Lung (tissue), 16 donors: ENCODE measurements around the gene AGRN. TPM values are rescaled to one million over a fixed set of nuclear protein-coding genes. Genes with fewer than 3 reads are reported as not detected.
A peak's percentile ranks its signal among the peaks of the same experiment; 100 is the strongest.

ENCODE experiments used
- ATAC-seq: fragments of 200-7000 bp; cut with Tn5 transposase; one replicate; pipeline ENCODE4 v1.9.1; 2020; ENCODE audit warnings: moderate number of reproducible peaks; ENCODE audit not compliant: insufficient read depth, low FRiP score
- DNase-seq, 3 donors: peaks; one replicate each; pipeline ENCODE4 v3.0.0-alpha.2; 2013 to 2017
- H3K27ac ChIP-seq, 2 donors: one replicate each; pipeline ENCODE4 v1.5.1; 2013; ENCODE audit warnings: mild to moderate bottlenecking in 2 of 2, moderate library complexity in 2 of 2, control low read depth in 1 of 2, inconsistent platforms in 1 of 2, low read depth in 1 of 2, low read length in 1 of 2
- H3K27me3 ChIP-seq, 3 donors: one replicate each; pipeline ENCODE4 v1.5.1; 2013; ENCODE audit warnings: low read length in 2 of 3; ENCODE audit not compliant: control insufficient read depth in 3 of 3, insufficient read depth in 3 of 3
- H3K36me3 ChIP-seq, 4 donors: one replicate each; pipeline ENCODE4 v1.5.1; 2013; ENCODE audit warnings: low read length in 4 of 4, mild to moderate bottlenecking in 1 of 4, moderate library complexity in 1 of 4; ENCODE audit not compliant: control insufficient read depth in 4 of 4, insufficient read depth in 4 of 4
- H3K4me1 ChIP-seq, 5 donors: one replicate each; pipeline ENCODE4 v1.5.1; 2013; ENCODE audit warnings: low read length in 5 of 5, mild to moderate bottlenecking in 2 of 5, moderate library complexity in 1 of 5; ENCODE audit not compliant: control insufficient read depth in 5 of 5, insufficient read depth in 5 of 5
- H3K4me3 ChIP-seq: one replicate; pipeline ENCODE4 v1.5.1; 2013; ENCODE audit warnings: mild to moderate bottlenecking, control low read depth, moderate library complexity
- H3K9ac ChIP-seq, 2 donors: one replicate each; pipeline ENCODE4 v1.5.1; 2013; ENCODE audit warnings: low read length in 2 of 2, control low read depth in 1 of 2; ENCODE audit not compliant: insufficient read depth in 1 of 2
- H3K9me3 ChIP-seq, 4 donors: one replicate each; pipeline ENCODE4 v1.5.1; 2013; ENCODE audit warnings: low read length in 3 of 4, mild to moderate bottlenecking in 1 of 4, moderate library complexity in 1 of 4; ENCODE audit not compliant: control insufficient read depth in 4 of 4, insufficient read depth in 3 of 4
- WGBS, 2 donors: extraction: QIAGEN DNeasy Blood & Tissue Kit; methylation state at CpG; one replicate each; pipeline ENCODE4 v1.1.7; 2013; 5-methylcytosine and 5-hydroxymethylcytosine counted together
- long read RNA-seq, 5 donors: transcript quantifications; one replicate each; lab custom pipeline, GENCODE V29; 2026
- polyA plus RNA-seq, 2 donors: library from polyadenylated mRNA; stranded (reverse); fragments of 200-250 nt; gene quantifications; one replicate each; pipeline ENCODE4 v1.2.1, GENCODE V29; 2013
- total RNA-seq, 2 donors: library from RNA; depleted of rRNA in 1 of 2; stranded (reverse); fragments of >200 nt in 1 of 2; gene quantifications; one replicate each; pipeline ENCODE4 v1.2.1, GENCODE V29; 2014 to 2021
- TF ChIP-seq, protein P1 (sequence below): IDR thresholded peaks from 2 replicates; pipeline ENCODE4 v1.5.1; 2012; ENCODE audit warnings: mild to moderate bottlenecking; ENCODE audit errors: control extremely low read depth, extremely low read depth
- donor health status: control.
- donor health status: control.
- donor health status: Bipolar disorder and iron deficiency.
- donor health status: healthy.
- donor health status: DM: yes; HTN: yes; CAD: no.

Gene AGRN
- 100 to 1,000 TPM; 103 to 124 TPM for total RNA-seq
- polyA plus RNA-seq, result 10 to 100 TPM; 30.7 to 67.4 TPM
- long read RNA-seq, donor 1, full-length matches to known transcripts, result 4 of 29 reads
- long read RNA-seq, donor 1, partial matches to known transcripts, result 25 of 29 reads
- long read RNA-seq, donor 1, other reads (novel, unspliced or antisense), result 0 of 29 reads
- long read RNA-seq, donor 2, partial matches to known transcripts, result 7 of 11 reads
- long read RNA-seq, donor 2, other reads (novel, unspliced or antisense), result 0 of 11 reads
- long read RNA-seq, donor 3, full-length matches to known transcripts, result 2 of 7 reads
- long read RNA-seq, donor 3, partial matches to known transcripts, result 5 of 7 reads
- long read RNA-seq, donor 3, other reads (novel, unspliced or antisense), result 0 of 7 reads
- long read RNA-seq, donor 4, partial matches to known transcripts, result 12 of 12 reads
- long read RNA-seq, donor 4, other reads (novel, unspliced or antisense), result 0 of 12 reads
- long read RNA-seq, donor 5, partial matches to known transcripts, result 28 of 31 reads
- long read RNA-seq, donor 5, other reads (novel, unspliced or antisense), result 0 of 31 reads

DNA sequence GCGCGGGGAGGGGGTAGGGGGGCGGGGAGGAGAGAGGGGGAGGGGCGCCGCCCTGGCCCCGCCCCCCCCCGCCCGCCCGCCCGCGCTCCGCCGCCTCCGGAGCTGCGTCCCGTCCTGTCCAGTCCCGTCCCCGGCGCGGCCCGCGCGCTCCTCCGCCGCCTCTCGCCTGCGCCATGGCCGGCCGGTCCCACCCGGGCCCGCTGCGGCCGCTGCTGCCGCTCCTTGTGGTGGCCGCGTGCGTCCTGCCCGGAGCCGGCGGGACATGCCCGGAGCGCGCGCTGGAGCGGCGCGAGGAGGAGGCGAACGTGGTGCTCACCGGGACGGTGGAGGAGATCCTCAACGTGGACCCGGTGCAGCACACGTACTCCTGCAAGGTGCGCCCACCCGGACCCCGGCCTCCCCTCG is at the start of gene AGRN:
Gene AGRN, plus strand, starts transcription at position 121 of the 405 bp plus-strand sequence. Its CDS starts 53 bp downstream, at position 174.
- TF ChIP-seq, protein P1, sequence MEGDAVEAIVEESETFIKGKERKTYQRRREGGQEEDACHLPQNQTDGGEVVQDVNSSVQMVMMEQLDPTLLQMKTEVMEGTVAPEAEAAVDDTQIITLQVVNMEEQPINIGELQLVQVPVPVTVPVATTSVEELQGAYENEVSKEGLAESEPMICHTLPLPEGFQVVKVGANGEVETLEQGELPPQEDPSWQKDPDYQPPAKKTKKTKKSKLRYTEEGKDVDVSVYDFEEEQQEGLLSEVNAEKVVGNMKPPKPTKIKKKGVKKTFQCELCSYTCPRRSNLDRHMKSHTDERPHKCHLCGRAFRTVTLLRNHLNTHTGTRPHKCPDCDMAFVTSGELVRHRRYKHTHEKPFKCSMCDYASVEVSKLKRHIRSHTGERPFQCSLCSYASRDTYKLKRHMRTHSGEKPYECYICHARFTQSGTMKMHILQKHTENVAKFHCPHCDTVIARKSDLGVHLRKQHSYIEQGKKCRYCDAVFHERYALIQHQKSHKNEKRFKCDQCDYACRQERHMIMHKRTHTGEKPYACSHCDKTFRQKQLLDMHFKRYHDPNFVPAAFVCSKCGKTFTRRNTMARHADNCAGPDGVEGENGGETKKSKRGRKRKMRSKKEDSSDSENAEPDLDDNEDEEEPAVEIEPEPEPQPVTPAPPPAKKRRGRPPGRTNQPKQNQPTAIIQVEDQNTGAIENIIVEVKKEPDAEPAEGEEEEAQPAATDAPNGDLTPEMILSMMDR, result no peak
- no peak within 1 kb of the TSS for H3K9ac ChIP-seq
- H3K36me3 ChIP-seq, result no peaks in the 10 kb centered on the region
- H3K4me3 ChIP-seq, result peak within 1 kb of the TSS; percentile 72
- peaks cover 0 to 27% (median 19%) of the 10 kb centered on the region in 5 donors for H3K4me1 ChIP-seq
- no peaks in the 10 kb centered on the region for H3K9me3 ChIP-seq
- DNase-seq (no peak), ATAC-seq (peak; percentile 5)
- no peaks in the 10 kb centered on the region for H3K27me3 ChIP-seq
- WGBS, 2 donors, result 0% methylated on average over 24 to 52 of the region's 58 CpGs
- H3K27ac ChIP-seq, result peak within 1 kb of the TSS; percentile 66 to 67

- peaks cover 0 to 52% (median 16%) of the 10 kb centered on the region in 3 donors for H3K27me3 ChIP-seq
- no peak overlapping the region for H3K4me3 ChIP-seq
- no peak overlapping the region for H3K27ac ChIP-seq
- DNase-seq (no peak), ATAC-seq (no peak)
- TF ChIP-seq, protein P1, result no peak
- no peaks in the 10 kb centered on the region for H3K36me3 ChIP-seq
- no peak overlapping the region for H3K9ac ChIP-seq
- peaks cover 0 to 13% (median 0%) of the 10 kb centered on the region in 5 donors for H3K4me1 ChIP-seq
- no peaks in the 10 kb centered on the region for H3K9me3 ChIP-seq
- 19 to 21% methylated on average over 30 to 33 of the region's 33 CpGs for WGBS, 2 donors
These were observed 49.5 kb upstream of the AGRN start for GRCh38 chr1:970242-970972.

DNA sequence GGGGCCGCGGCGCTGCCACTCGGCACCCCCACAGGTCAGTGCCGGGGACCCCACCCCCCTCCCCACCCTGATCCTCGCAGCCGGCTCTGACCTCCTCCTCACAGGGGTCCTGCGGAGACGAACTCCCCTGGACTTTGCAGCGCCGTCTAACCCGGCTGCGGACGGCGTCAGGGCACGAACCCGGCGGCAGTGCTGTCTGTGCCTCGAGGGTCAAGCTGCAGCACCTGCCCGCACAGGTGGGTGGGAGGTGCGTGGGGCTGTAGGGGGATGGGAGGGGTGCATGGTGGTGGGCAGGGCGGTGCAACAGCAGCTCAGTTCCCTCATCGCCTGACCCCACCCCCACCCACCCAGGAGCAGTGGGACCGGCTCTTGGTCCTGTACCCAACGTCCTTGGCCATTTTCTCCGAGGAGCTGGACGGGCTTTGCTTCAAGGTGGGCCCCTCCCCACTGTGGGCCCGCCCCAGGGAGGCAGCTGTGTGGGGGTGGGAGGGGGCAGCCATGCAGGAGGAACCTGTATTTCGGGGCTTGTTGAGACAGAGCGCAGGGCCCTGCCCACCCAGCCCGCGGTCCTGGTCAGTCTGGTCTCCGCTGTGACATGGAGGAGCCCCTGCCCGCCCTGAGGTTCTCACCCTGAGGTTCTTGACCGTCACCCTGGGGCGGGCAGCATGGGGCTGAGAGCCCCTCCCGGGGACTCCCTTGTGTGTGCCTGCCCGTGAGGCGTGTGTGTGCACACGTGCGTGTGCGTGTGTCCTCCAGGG is 48.8 kb upstream of the AGRN start:
- 35 to 48% methylated on average over 41 to 42 of the region's 42 CpGs for WGBS, 2 donors
- Histone ChIP-seq H3K27me3 (peaks cover 0 to 52% (median 16%) of the 10 kb centered on the region in 3 donors), H3K36me3 (no peaks in the 10 kb centered on the region), H3K27ac (no peak overlapping the region), H3K4me1 (peaks cover 0 to 13% (median 0%) of the 10 kb centered on the region in 5 donors), H3K9me3 (no peaks in the 10 kb centered on the region), H3K4me3 (no peak overlapping the region), H3K9ac (no peak overlapping the region)
- no peak for DNase-seq
- no peak for ATAC-seq
- TF ChIP-seq, protein P1, result no peak
